ENCODE data around the gene IMP3.

Gene IMP3

GRCh38 chr15:75672646-75673425 lies 32.8 kb upstream of the IMP3 start:
- DNase-seq, result no peak

GRCh38 chr15:75671730-75672602 lies 31.9 kb upstream of the IMP3 start:
- no peak for DNase-seq

- no peak for DNase-seq
Measured at GRCh38 chr15:75669879-75670212, 29.8 kb upstream of the IMP3 start.

GRCh38 chr15:75669191-75669878 lies 29.3 kb upstream of the IMP3 start:
- DNase-seq, result no peak

GRCh38 chr15:75666823-75667501 lies 26.9 kb upstream of the IMP3 start:
- DNase-seq, result no peak

- DNase-seq, result no peak
Measured at GRCh38 chr15:75663931-75664421, 24.0 kb upstream of the IMP3 start.

GRCh38 chr15:75662823-75663519 lies 22.9 kb upstream of the IMP3 start:
- no peak for DNase-seq

- DNase-seq, result no peak
Measured at GRCh38 chr15:75661756-75662140, 21.7 kb upstream of the IMP3 start.

- no peak for DNase-seq
Measured at GRCh38 chr15:75661100-75661755, 21.2 kb upstream of the IMP3 start.

GRCh38 chr15:75659928-75660645 lies 20.1 kb upstream of the IMP3 start:
- DNase-seq, result no peak

- no peak for DNase-seq
Measured at GRCh38 chr15:75659141-75659771, 19.2 kb upstream of the IMP3 start.

GRCh38 chr15:75656813-75657212 lies 16.8 kb upstream of the IMP3 start:
- no peak for DNase-seq

GRCh38 chr15:75656331-75656730 lies 16.3 kb upstream of the IMP3 start:
- DNase-seq, result no peak

- no peak for DNase-seq
Measured at GRCh38 chr15:75655931-75656330, 15.9 kb upstream of the IMP3 start.

- no peak for DNase-seq
Measured at GRCh38 chr15:75654201-75654907, 14.3 kb upstream of the IMP3 start.

GRCh38 chr15:75653347-75653913 lies 13.4 kb upstream of the IMP3 start:
- no peak for DNase-seq

GRCh38 chr15:75651810-75652543 lies 12.0 kb upstream of the IMP3 start:
- DNase-seq, result no peak
